ENCODE results near the gene CSF1. TPM values are rescaled to one million over a fixed set of nuclear protein-coding genes. Genes with fewer than 3 reads are reported as not detected.
A peak's percentile ranks its signal among the peaks of the same experiment; 100 is the strongest.

Gene CSF1
- total RNA-seq, 1 experiment from 2014 or later, result 3.0 TPM

DNA sequence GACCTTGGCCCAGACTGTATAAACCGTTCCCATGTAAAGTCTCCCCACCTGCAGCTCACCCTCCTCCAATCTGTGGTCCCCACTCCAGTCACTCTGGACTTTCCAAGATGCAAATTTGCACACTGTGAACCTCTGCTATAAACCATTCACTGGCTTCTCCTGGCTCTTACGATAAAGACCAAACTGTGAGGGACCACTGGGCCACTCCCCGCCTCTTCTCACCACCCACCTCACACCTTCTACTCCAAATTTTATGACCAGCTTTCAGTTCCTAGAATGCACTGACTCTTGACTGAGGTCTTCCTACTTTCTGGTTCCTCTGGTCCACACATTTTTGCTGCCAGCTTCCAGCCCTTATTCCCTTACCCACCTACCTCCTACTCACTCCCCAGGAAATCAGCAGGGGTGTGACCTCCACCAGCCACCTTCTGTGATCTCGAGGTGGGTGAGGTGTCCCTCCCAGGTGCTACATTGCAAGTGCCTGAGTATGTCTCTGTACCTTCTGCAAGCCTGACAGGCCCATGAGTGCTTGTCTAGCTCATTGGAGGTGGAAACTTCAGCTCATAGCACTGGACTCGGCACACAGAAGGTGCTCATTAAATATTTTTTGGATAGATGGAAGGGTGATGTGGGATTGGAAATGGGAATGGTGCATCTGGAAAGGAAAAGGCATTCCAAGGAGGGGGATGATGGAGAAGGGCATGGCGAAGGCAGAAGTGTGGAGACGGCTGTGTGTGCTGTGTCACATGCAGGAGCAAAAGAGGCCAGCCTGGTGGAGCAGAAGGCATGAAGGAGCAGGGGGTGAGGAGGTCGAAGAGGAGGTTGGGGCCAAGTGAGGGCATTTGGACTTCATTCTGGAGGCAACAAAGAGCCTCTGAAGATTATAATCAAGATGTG is 15.6 kb upstream of the CSF1 start:
- no peak overlapping the region for H3K9ac ChIP-seq (ENCODE audit: low read length)
- peaks cover 10 to 42% of the 10 kb centered on the region in 2 experiments for H3K4me1 ChIP-seq (ENCODE audit: control insufficient read depth in 1 of 2, insufficient read depth in 2 of 2, low read length in 2 of 2)
- H3K27ac ChIP-seq (ENCODE audit: low read depth, low read length), result no peak overlapping the region
- peak overlapping the region; percentile 69 for H3K4me2 ChIP-seq (ENCODE audit: low read length)
- no peaks in the 10 kb centered on the region for H3K36me3 ChIP-seq (ENCODE audit: control insufficient read depth in 1 of 2, insufficient read depth in 2 of 2, low read length in 2 of 2)
- no peaks in the 10 kb centered on the region for H3K9me2 ChIP-seq (ENCODE audit: insufficient read depth)
- POLR2A ChIA-PET, result no interaction called here
- H3K27me3 ChIP-seq (ENCODE audit: insufficient read depth, low read length), result no peaks in the 10 kb centered on the region
- ATAC-seq, result 0 out of 2 replicates have a peak, but pooled peaks have one; percentile 11
- TF ChIP-seq SRF (IDR thresholded peaks at IDR 0.05; ENCODE audit: low read depth), result no peak
- TF ChIP-seq, protein P1, sequence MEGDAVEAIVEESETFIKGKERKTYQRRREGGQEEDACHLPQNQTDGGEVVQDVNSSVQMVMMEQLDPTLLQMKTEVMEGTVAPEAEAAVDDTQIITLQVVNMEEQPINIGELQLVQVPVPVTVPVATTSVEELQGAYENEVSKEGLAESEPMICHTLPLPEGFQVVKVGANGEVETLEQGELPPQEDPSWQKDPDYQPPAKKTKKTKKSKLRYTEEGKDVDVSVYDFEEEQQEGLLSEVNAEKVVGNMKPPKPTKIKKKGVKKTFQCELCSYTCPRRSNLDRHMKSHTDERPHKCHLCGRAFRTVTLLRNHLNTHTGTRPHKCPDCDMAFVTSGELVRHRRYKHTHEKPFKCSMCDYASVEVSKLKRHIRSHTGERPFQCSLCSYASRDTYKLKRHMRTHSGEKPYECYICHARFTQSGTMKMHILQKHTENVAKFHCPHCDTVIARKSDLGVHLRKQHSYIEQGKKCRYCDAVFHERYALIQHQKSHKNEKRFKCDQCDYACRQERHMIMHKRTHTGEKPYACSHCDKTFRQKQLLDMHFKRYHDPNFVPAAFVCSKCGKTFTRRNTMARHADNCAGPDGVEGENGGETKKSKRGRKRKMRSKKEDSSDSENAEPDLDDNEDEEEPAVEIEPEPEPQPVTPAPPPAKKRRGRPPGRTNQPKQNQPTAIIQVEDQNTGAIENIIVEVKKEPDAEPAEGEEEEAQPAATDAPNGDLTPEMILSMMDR (IDR thresholded peaks at IDR 0.05 in 2 of 3, conservative IDR thresholded peaks at IDR 0.05 in 1 of 3; ENCODE audit: borderline replicate concordance in 1 of 3, insufficient read depth in 1 of 3, low read depth in 2 of 3, low read length in 2 of 3), result no peak
- TF ChIP-seq CEBPB (IDR thresholded peaks at IDR 0.05; ENCODE audit: low read depth), result no peak
- no peak for TF ChIP-seq SIN3A (IDR thresholded peaks at IDR 0.05; ENCODE audit: low read depth)
- no peak for TF ChIP-seq ATF3 (IDR thresholded peaks at IDR 0.05)
- no peak for TF ChIP-seq FOSL1 (IDR thresholded peaks at IDR 0.05; ENCODE audit: low read depth)
- no peak for TF ChIP-seq SP1 (IDR thresholded peaks at IDR 0.05; ENCODE audit: low read depth)
- TF ChIP-seq CBX3 (IDR thresholded peaks at IDR 0.05; ENCODE audit: low read depth), result no peak
- no peak for TF ChIP-seq EZH2phosphoT487 (IDR thresholded peaks at IDR 0.05; ENCODE audit: borderline replicate concordance)
- no peak for TF ChIP-seq RAD21 (IDR thresholded peaks at IDR 0.05; ENCODE audit: low read depth)
- H3K79me2 ChIP-seq (ENCODE audit: insufficient read depth, low read length), result no peaks in the 10 kb centered on the region
- BruUV-seq (replicated peaks), result no TSS peak
- DNase-seq (ENCODE audit: low read depth, low spot score), result no peak
- no peaks in the 10 kb centered on the region for H4K20me1 ChIP-seq (ENCODE audit: insufficient read depth)
- CTCF ChIA-PET, result no interaction called here
- H3K4me3 ChIP-seq (replicated peaks in 1 of 2; ENCODE audit: low read depth in 1 of 2, low read length in 2 of 2), result no peak overlapping the region
- H3K9me3 ChIP-seq (ENCODE audit: control insufficient read depth in 1 of 2, insufficient read depth in 1 of 2, low read depth in 1 of 2, low read length in 2 of 2), result no peaks in the 10 kb centered on the region
- peak overlapping the region; percentile 95 for H2AFZ ChIP-seq (ENCODE audit: low read depth, low read length, poor library complexity, severe bottlenecking)
- intact Hi-C loops (cut with micrococcal nuclease), result no loop called here
- RAD21 ChIA-PET (ENCODE audit: low non-redundant PET in 1 of 2, low total read pairs in 2 of 2, uncharacterized antibody in 2 of 2, unreplicated experiment in 2 of 2), result no interaction called here
